ENCODE data around the gene HHIPL1. TPM values are rescaled to one million over a fixed set of nuclear protein-coding genes. Genes with fewer than 3 reads are reported as not detected.

The HHIPL1 gene
- total RNA-seq, 1 donor from 2014 or later = 0.86 TPM

GRCh38 chr14:99720941-99721791 lies 76.2 kb downstream of the HHIPL1 start:
- H3K27ac Mint-ChIP-seq (ENCODE audit: unreplicated experiment) = no peak overlapping the region
- no peaks in the 10 kb centered on the region for H4K20me1 ChIP-seq (ENCODE audit: insufficient read depth, low read length)
- no peak overlapping the region for H3K9ac ChIP-seq (ENCODE audit: low read length)
- TF ChIP-seq CTCF (IDR thresholded peaks at IDR 0.05; ENCODE audit: insufficient read depth, low read depth, low read length) = no peak
- no peak for TF ChIP-seq EZH2 (IDR thresholded peaks at IDR 0.05; ENCODE audit: insufficient read depth, low read length)
- no peaks in the 10 kb centered on the region for H3K79me2 ChIP-seq (ENCODE audit: insufficient read depth, low read length)
- H3K4me2 ChIP-seq (ENCODE audit: low read length) = no peak overlapping the region
- FAIRE-seq = no peak
- no peak overlapping the region for H3K27ac ChIP-seq (ENCODE audit: low read depth, low read length)
- no peak overlapping the region for H3K4me3 Mint-ChIP-seq (ENCODE audit: unreplicated experiment)
- H3K9me3 Mint-ChIP-seq (ENCODE audit: unreplicated experiment) = peaks cover 1% of the 10 kb centered on the region
- no peak overlapping the region for H3K4me3 ChIP-seq (ENCODE audit: insufficient read depth, low read depth, low read length)
- H3K4me1 ChIP-seq (ENCODE audit: insufficient read depth, low read length) = no peaks in the 10 kb centered on the region
- peaks cover 33% of the 10 kb centered on the region for H3K27me3 Mint-ChIP-seq (ENCODE audit: low read depth, unreplicated experiment)
- H2AFZ ChIP-seq (ENCODE audit: low read depth, low read length) = no peak overlapping the region
- H3K27me3 ChIP-seq (ENCODE audit: insufficient read depth, low read length) = peaks cover 8% of the 10 kb centered on the region
- no peaks in the 10 kb centered on the region for H3K36me3 Mint-ChIP-seq (ENCODE audit: low read depth, unreplicated experiment)
- H3K4me1 Mint-ChIP-seq (ENCODE audit: low read depth, unreplicated experiment) = no peaks in the 10 kb centered on the region
- H3K9me3 ChIP-seq (ENCODE audit: insufficient read depth, low read depth, low read length) = no peaks in the 10 kb centered on the region
- DNase-seq (ENCODE audit: low read depth) = no peak
- no peaks in the 10 kb centered on the region for H3K36me3 ChIP-seq (ENCODE audit: insufficient read depth, low read length)

GRCh38 chr14:99721792-99722516 lies 77.0 kb downstream of the HHIPL1 start:
- H3K4me2 ChIP-seq (ENCODE audit: low read length) = no peak overlapping the region
- no peaks in the 10 kb centered on the region for H3K36me3 Mint-ChIP-seq (ENCODE audit: low read depth, unreplicated experiment)
- H3K9me3 Mint-ChIP-seq (ENCODE audit: unreplicated experiment) = no peaks in the 10 kb centered on the region
- no peaks in the 10 kb centered on the region for H3K4me1 Mint-ChIP-seq (ENCODE audit: low read depth, unreplicated experiment)
- H3K27me3 ChIP-seq (ENCODE audit: insufficient read depth, low read length) = peaks cover 8% of the 10 kb centered on the region
- no peak overlapping the region for H3K27ac Mint-ChIP-seq (ENCODE audit: unreplicated experiment)
- H3K27me3 Mint-ChIP-seq (ENCODE audit: low read depth, unreplicated experiment) = peaks cover 31% of the 10 kb centered on the region
- H2AFZ ChIP-seq (ENCODE audit: low read depth, low read length) = no peak overlapping the region
- H3K27ac ChIP-seq (ENCODE audit: low read depth, low read length) = no peak overlapping the region
- H3K9me3 ChIP-seq (ENCODE audit: insufficient read depth, low read depth, low read length) = no peaks in the 10 kb centered on the region
- H4K20me1 ChIP-seq (ENCODE audit: insufficient read depth, low read length) = no peaks in the 10 kb centered on the region
- H3K79me2 ChIP-seq (ENCODE audit: insufficient read depth, low read length) = no peaks in the 10 kb centered on the region
- no peak overlapping the region for H3K4me3 ChIP-seq (ENCODE audit: insufficient read depth, low read depth, low read length)
- no peaks in the 10 kb centered on the region for H3K36me3 ChIP-seq (ENCODE audit: insufficient read depth, low read length)
- no peak overlapping the region for H3K4me3 Mint-ChIP-seq (ENCODE audit: unreplicated experiment)
- no peak for FAIRE-seq
- H3K9ac ChIP-seq (ENCODE audit: low read length) = no peak overlapping the region
- no peak for TF ChIP-seq CTCF (IDR thresholded peaks at IDR 0.05; ENCODE audit: insufficient read depth, low read depth, low read length)
- no peak for TF ChIP-seq EZH2 (IDR thresholded peaks at IDR 0.05; ENCODE audit: insufficient read depth, low read length)
- H3K4me1 ChIP-seq (ENCODE audit: insufficient read depth, low read length) = no peaks in the 10 kb centered on the region
- DNase-seq (ENCODE audit: low read depth) = no peak
